IMR-90 (cell line): ENCODE results near the gene MTM1. TPM values are rescaled to one million over a fixed set of nuclear protein-coding genes. Genes with fewer than 3 reads are reported as not detected.

ENCODE experiments used
- ATAC-seq: fragments of 200-7000 bp; cut with Tn5 transposase; 2 replicates; pipeline ENCODE4 v1.9.1; 2020; ENCODE audit warnings: low read depth, mild to moderate bottlenecking, moderate library complexity
- BruUV-seq: library from RNA; stranded (reverse); fragments of 400-500 nt; replicated peaks from 2 replicates; lab custom pipeline; 2021; lab: Mats Ljungman, UMichigan
- CTCF ChIA-PET: fragments of 300-600 bp; formaldehyde crosslinking; extraction: SDS; loops from one replicate; lab custom pipeline; 2021; ENCODE audit warnings: antibody characterized with exemption; lab: Yijun Ruan, JAX
- POLR2A ChIA-PET: fragments of 300-600 bp; sonication (Branson Sonifier 250); formaldehyde crosslinking; loops from one replicate; lab custom pipeline; 2022; ENCODE audit warnings: antibody characterized with exemption; ENCODE audit not compliant: unreplicated experiment; lab: Charles Lee
- DNase-seq: peaks from one replicate; pipeline ENCODE4 v3.0.0; 2013
- H2AFZ ChIP-seq: replicated peaks from 2 replicates; pipeline ENCODE3; 2013; ENCODE audit warnings: low read length, mild to moderate bottlenecking; ENCODE audit not compliant: poor library complexity
- H2AK5ac ChIP-seq: 2 replicates; pipeline ENCODE4 v1.6.1; 2013; ENCODE audit warnings: low read depth, low read length, inconsistent platforms
- H2AK9ac ChIP-seq: replicated peaks from 2 replicates; pipeline ENCODE3; 2013; ENCODE audit warnings: mild to moderate bottlenecking, low read depth, low read length, moderate library complexity; ENCODE audit not compliant: poor library complexity
- H2BK120ac ChIP-seq: 2 replicates; pipeline ENCODE4 v1.6.1; 2013; ENCODE audit warnings: low read depth, low read length, inconsistent platforms
- H2BK15ac ChIP-seq: 3 replicates; pipeline ENCODE4 v1.6.1; 2013; ENCODE audit warnings: low read depth, low read length, inconsistent platforms
- H2BK20ac ChIP-seq: 2 replicates; pipeline ENCODE4 v1.6.1; 2013; ENCODE audit warnings: low read depth, mild to moderate bottlenecking, inconsistent platforms, low read length, moderate library complexity
- H2BK5ac ChIP-seq: 2 replicates; pipeline ENCODE4 v1.6.1; 2013; ENCODE audit warnings: mild to moderate bottlenecking, low read depth, low read length, inconsistent platforms; ENCODE audit not compliant: poor library complexity, severe bottlenecking
- H3K14ac ChIP-seq: replicated peaks from 2 replicates; pipeline ENCODE4 v1.6.1; 2013; ENCODE audit warnings: low read depth, low read length, inconsistent platforms
- H3K18ac ChIP-seq: 2 replicates; pipeline ENCODE4 v1.6.1; 2013; ENCODE audit warnings: low read depth, low read length, control low read depth
- H3K23ac ChIP-seq: 2 replicates; pipeline ENCODE4 v1.6.1; 2013; ENCODE audit warnings: low read depth, low read length, inconsistent platforms
- H3K27ac ChIP-seq: 2 replicates; pipeline ENCODE4 v1.5.1; 2013; ENCODE audit warnings: mild to moderate bottlenecking, control low read depth, low read length; ENCODE audit not compliant: insufficient read depth
- H3K27me3 ChIP-seq: 2 replicates; pipeline ENCODE4 v1.6.1; 2013; ENCODE audit warnings: low read length; ENCODE audit not compliant: control insufficient read depth, insufficient read depth
- H3K36me3 ChIP-seq: 2 replicates; pipeline ENCODE4 v1.6.1; 2013; ENCODE audit warnings: low read length, mixed read lengths; ENCODE audit not compliant: control insufficient read depth, insufficient read depth
- H3K4ac ChIP-seq: 2 replicates; pipeline ENCODE4 v1.6.1; 2013; ENCODE audit warnings: low read depth, low read length, inconsistent platforms
- H3K4me1 ChIP-seq: 2 replicates; pipeline ENCODE4 v1.6.1; 2013; ENCODE audit warnings: low read length, mixed read lengths; ENCODE audit not compliant: control insufficient read depth, insufficient read depth
- H3K4me2 ChIP-seq: 2 replicates; pipeline ENCODE4 v1.6.1; 2013; ENCODE audit warnings: low read depth, mild to moderate bottlenecking, control low read depth, low read length, moderate library complexity
- H3K4me3 ChIP-seq: 2 replicates; pipeline ENCODE4 v1.5.1; 2013; ENCODE audit warnings: low read depth, mild to moderate bottlenecking, control low read depth, low read length, moderate library complexity; ENCODE audit not compliant: insufficient read depth
- H3K56ac ChIP-seq: 2 replicates; pipeline ENCODE4 v1.6.1; 2013; ENCODE audit warnings: low read length, inconsistent platforms; ENCODE audit not compliant: insufficient read depth; ENCODE audit errors: extremely low read depth
- H3K79me1 ChIP-seq, 2 experiments: 2 replicates each; pipeline ENCODE4 v1.6.1; 2013; ENCODE audit warnings: low read length in 2 of 2, inconsistent platforms in 1 of 2, low read depth in 1 of 2
- H3K9ac ChIP-seq: 2 replicates; pipeline ENCODE4 v1.6.1; 2013; ENCODE audit warnings: low read depth, low read length, control low read depth
- H3K9me1 ChIP-seq: 2 replicates; pipeline ENCODE4 v1.6.1; 2013; ENCODE audit warnings: low read length, inconsistent platforms; ENCODE audit not compliant: insufficient read depth
- H3K9me3 ChIP-seq: 2 replicates; pipeline ENCODE4 v1.6.1; 2013; ENCODE audit warnings: low read length; ENCODE audit not compliant: control insufficient read depth, insufficient read depth
- H4K20me1 ChIP-seq: 2 replicates; pipeline ENCODE4 v1.6.1; 2013; ENCODE audit warnings: low read length, inconsistent platforms; ENCODE audit not compliant: insufficient read depth
- H4K5ac ChIP-seq: 2 replicates; pipeline ENCODE4 v1.6.1; 2013; ENCODE audit warnings: mild to moderate bottlenecking, low read depth, low read length, control low read depth
- H4K8ac ChIP-seq, 2 experiments: 2 replicates each; pipeline ENCODE4 v1.6.1; 2013; ENCODE audit warnings: low read depth in 2 of 2, low read length in 2 of 2, control low read depth in 1 of 2, inconsistent platforms in 1 of 2
- H4K91ac ChIP-seq: 2 replicates; pipeline ENCODE4 v1.6.1; 2013; ENCODE audit warnings: low read depth, low read length, inconsistent platforms; ENCODE audit not compliant: insufficient read depth
- CHD1 ChIP-seq: IDR thresholded peaks from 2 replicates; pipeline ENCODE4 v1.6.1; 2012; ENCODE audit warnings: low read depth, low read length, improper control_type of control experiment
- CTCF ChIP-seq: conservative IDR thresholded peaks from 2 replicates; pipeline ENCODE4 v1.5.1; 2012; ENCODE audit warnings: mild to moderate bottlenecking, low read depth, low read length, improper control_type of control experiment
- ELK1 ChIP-seq: fragments of 150-350 bp; IDR thresholded peaks from 2 replicates; pipeline ENCODE4 v1.6.1; 2016; ENCODE audit warnings: low read depth, mild to moderate bottlenecking, low read length, moderate library complexity, borderline replicate concordance
- FOS ChIP-seq: fragments of 150-350 bp; IDR thresholded peaks from 2 replicates; pipeline ENCODE4 v1.6.1; 2016; ENCODE audit warnings: low read depth, low read length
- MAFK ChIP-seq: IDR thresholded peaks from 2 replicates; pipeline ENCODE4 v1.6.1; 2012; ENCODE audit warnings: low read depth, low read length, improper control_type of control experiment
- MXI1 ChIP-seq: IDR thresholded peaks from 2 replicates; pipeline ENCODE4 v1.6.1; 2012; ENCODE audit warnings: low read depth, mild to moderate bottlenecking, low read length, moderate library complexity, borderline replicate concordance
- NFE2L2 ChIP-seq: fragments of 150-350 bp; IDR thresholded peaks from 2 replicates; pipeline ENCODE4 v1.6.1; 2016; ENCODE audit warnings: low read depth, mild to moderate bottlenecking, low read length
- SMC3 ChIP-seq: fragments of 150-350 bp; IDR thresholded peaks from 2 replicates; pipeline ENCODE4 v1.6.1; 2016; ENCODE audit warnings: low read depth, mild to moderate bottlenecking, antibody characterized with exemption, low read length, moderate library complexity
- USF2 ChIP-seq: fragments of 150-350 bp; IDR thresholded peaks from 2 replicates; pipeline ENCODE4 v1.6.1; 2017; ENCODE audit warnings: mild to moderate bottlenecking, antibody characterized with exemption, low read length, low read depth
- WGBS, 2 experiments: methylation state at CpG; one replicate each; pipeline versions ENCODE4 v1.1.5 to v1.1.7; 2013; ENCODE audit warnings: missing lambda C conversion rate in 2 of 2; ENCODE audit not compliant: insufficient read length in 1 of 2; ENCODE audit errors: extremely low coverage in 2 of 2; 5-methylcytosine and 5-hydroxymethylcytosine counted together
- dilution Hi-C: fragments of 300-500 bp; cut with HindIII; formaldehyde crosslinking; loops from one replicate; pipeline ENCODE4 v1.14.3; 2018; ENCODE audit warnings: low sequenced_read_pairs; ENCODE audit not compliant: unreplicated experiment
- in situ Hi-C: fragments of 300-500 bp; cut with MboI; formaldehyde crosslinking; loops from 3 replicates; pipeline ENCODE4 v1.14.3; 2019; ENCODE audit warnings: low sequenced_read_pairs, inconsistent platforms, mixed read lengths
- intact Hi-C: fragments of 100-400 bp; cut with micrococcal nuclease; formaldehyde crosslinking; loops from 2 replicates; pipeline ENCODE4 v1.10.0; 2022
- polyA plus RNA-seq, 3 experiments: library from polyadenylated mRNA; depleted of rRNA; stranded (reverse); fragments of >200 nt; gene quantifications; 2 replicates each; pipeline ENCODE4 v1.2.3, GENCODE V29; 2012; ENCODE audit warnings: low replicate concordance in 1 of 3
- total RNA-seq: library from RNA; depleted of rRNA; stranded (reverse); fragments of >200 nt; gene quantifications from 2 replicates; pipeline ENCODE4 v1.2.3, GENCODE V29; 2012

The MTM1 gene
- total and polyA plus RNA-seq, 2 of the 4 experiments (the other 2 are of a cell fraction) = 3.8 to 5.6 TPM

GRCh38 chrX:150548684-150549083 is 19.7 kb upstream of the MTM1 start:
- Histone ChIP-seq H3K56ac (no peak overlapping the region), H3K23ac (no peak overlapping the region), H4K91ac (no peak overlapping the region), H3K27me3 (peaks cover 10% of the 10 kb centered on the region; the same call in 1 of the 2 replicates), H4K20me1 (no peaks in the 10 kb centered on the region), H3K18ac (no peak overlapping the region), H3K4ac (no peak overlapping the region), H3K9me1 (no peaks in the 10 kb centered on the region), H2BK20ac (no peak overlapping the region), H3K36me3 (no peaks in the 10 kb centered on the region), H3K14ac (no peak overlapping the region), H3K9ac (no peak overlapping the region), H3K4me1 (no peaks in the 10 kb centered on the region), H3K4me2 (no peak overlapping the region), H2BK5ac (no peak overlapping the region), H2BK15ac (no peak overlapping the region), H3K79me1 (no peaks in the 10 kb centered on the region), H4K5ac (no peak overlapping the region), H2AK9ac (no peak overlapping the region), H3K27ac (no peak overlapping the region), H2BK120ac (no peak overlapping the region), H2AFZ (peak overlapping the region; percentile 38), H2AK5ac (no peak overlapping the region; the same call in 1 of the 2 replicates), H4K8ac (no peak overlapping the region), H3K4me3 (no peak overlapping the region), H3K9me3 (no peaks in the 10 kb centered on the region)
- DNase-seq (peak; percentile 39), ATAC-seq (no peak; the same call in 1 of the 2 replicates)
- intact Hi-C loops (no loop called here), dilution Hi-C loops (no loop called here), in situ Hi-C loops (no loop called here)
- no peak for TF ChIP-seq MXI1
- TF ChIP-seq FOS = no peak
- no peak for TF ChIP-seq CTCF
- TF ChIP-seq ELK1 = no peak
- no peak for TF ChIP-seq CHD1
- TF ChIP-seq SMC3 = no peak
- no peak for TF ChIP-seq NFE2L2
- no peak for TF ChIP-seq MAFK
- TF ChIP-seq USF2 = no peak
- no CpG with 5 or more reads among the region's 2 CpGs for WGBS, 2 experiments
- ChIA-PET CTCF (interaction anchor here (0.6 kb wide), 1 partner anchor 33 kb away, joined by 3 read pairs; no protein-coding TSS in a partner anchor), POLR2A (no interaction called here)
- no TSS peak for BruUV-seq
